Loucy (cell line): Measurements from ENCODE around the gene TICRR.

Experiments used
- H2AFZ ChIP-seq: fragments of 200-600 bp; sonication (generic); 2 replicates; pipeline ENCODE4 v1.6.0; 2016; ENCODE audit warnings: antibody characterized with exemption, mild to moderate bottlenecking, low read length, moderate library complexity
- H3F3A ChIP-seq: fragments of 200-600 bp; 2 replicates; pipeline ENCODE4 v1.6.0; 2016; ENCODE audit warnings: antibody characterized with exemption, low read depth, mild to moderate bottlenecking
- H3K27me3 ChIP-seq: fragments of 200-600 bp; sonication (generic); 2 replicates; pipeline ENCODE4 v1.6.1; 2014; ENCODE audit warnings: low read length, mild to moderate bottlenecking; ENCODE audit not compliant: insufficient read depth, poor library complexity, severe bottlenecking
- H3K36me3 ChIP-seq: fragments of 200-600 bp; sonication (generic); 2 replicates; pipeline ENCODE4 v1.6.1; 2016; ENCODE audit warnings: low read length; ENCODE audit not compliant: insufficient read depth
- H3K4me1 ChIP-seq: fragments of 200-600 bp; sonication (generic); 2 replicates; pipeline ENCODE4 v1.5.1; 2014; ENCODE audit warnings: low read length, mild to moderate bottlenecking; ENCODE audit not compliant: insufficient read depth, poor library complexity, severe bottlenecking
- H3K4me2 ChIP-seq: fragments of 200-600 bp; sonication (generic); 2 replicates; pipeline ENCODE4 v1.6.0; 2014; ENCODE audit warnings: antibody characterized with exemption, low read length, low read depth, mild to moderate bottlenecking; ENCODE audit not compliant: poor library complexity, severe bottlenecking
- H3K4me3 ChIP-seq: fragments of 200-600 bp; sonication (generic); 2 replicates; pipeline ENCODE4 v1.5.1; 2014; ENCODE audit warnings: low read length, mild to moderate bottlenecking, mixed read lengths; ENCODE audit not compliant: poor library complexity, severe bottlenecking
- H3K79me2 ChIP-seq: fragments of 200-600 bp; sonication (generic); 2 replicates; pipeline ENCODE4 v1.6.1; 2014; ENCODE audit warnings: low read length; ENCODE audit not compliant: insufficient read depth
- H3K9ac ChIP-seq: fragments of 200-600 bp; sonication (generic); 2 replicates; pipeline ENCODE4 v1.6.0; 2014; ENCODE audit warnings: mild to moderate bottlenecking, low read depth, low read length, moderate library complexity; ENCODE audit not compliant: poor library complexity, severe bottlenecking
- H3K9me2 ChIP-seq: fragments of 200-600 bp; sonication (generic); replicated peaks from 2 replicates; pipeline ENCODE4 v1.6.1; 2016; ENCODE audit warnings: low read depth, low read length, mixed read lengths
- H3K9me3 ChIP-seq: fragments of 200-600 bp; sonication (generic); 2 replicates; pipeline ENCODE4 v1.6.1; 2014; ENCODE audit warnings: mild to moderate bottlenecking, antibody characterized with exemption, low read length, low read depth; ENCODE audit not compliant: insufficient read depth
- H4K20me1 ChIP-seq: fragments of 200-600 bp; sonication (generic); 2 replicates; pipeline ENCODE4 v1.6.0; 2014; ENCODE audit warnings: antibody characterized with exemption, low read length, mild to moderate bottlenecking; ENCODE audit not compliant: insufficient read depth, poor library complexity, severe bottlenecking
- CTCF ChIP-seq: fragments of 200-600 bp; sonication (generic); conservative IDR thresholded peaks from 2 replicates; pipeline ENCODE4 v1.5.1; 2014; ENCODE audit warnings: mild to moderate bottlenecking, antibody characterized with exemption, low read length
- EZH2phosphoT487 ChIP-seq: fragments of 200-600 bp; IDR thresholded peaks from 2 replicates; pipeline ENCODE4 v1.6.1; 2018; ENCODE audit warnings: antibody characterized with exemption, mild to moderate bottlenecking, moderate library complexity, borderline replicate concordance

Gene TICRR

GRCh38 chr15:89642106-89642505 is 66.8 kb downstream of the TICRR start:
- Histone ChIP-seq H2AFZ (no peak overlapping the region), H3K4me1 (no peaks in the 10 kb centered on the region), H3K27me3 (no peaks in the 10 kb centered on the region), H3K79me2 (no peaks in the 10 kb centered on the region), H3K9me2 (no peaks in the 10 kb centered on the region), H3K36me3 (no peaks in the 10 kb centered on the region), H4K20me1 (no peaks in the 10 kb centered on the region), H3K4me2 (no peak overlapping the region), H3F3A (no peaks in the 10 kb centered on the region), H3K9ac (no peak overlapping the region), H3K9me3 (no peaks in the 10 kb centered on the region), H3K4me3 (no peak overlapping the region)
- TF ChIP-seq EZH2phosphoT487 (no peak), CTCF (no peak)

GRCh38 chr15:89645680-89646079 is 70.4 kb downstream of the TICRR start:
- no peaks in the 10 kb centered on the region for H3K36me3 ChIP-seq

GRCh38 chr15:89646416-89647141 is 71.3 kb downstream of the TICRR start:
- Histone ChIP-seq H3K36me3 (no peaks in the 10 kb centered on the region), H3K79me2 (no peaks in the 10 kb centered on the region), H3F3A (no peaks in the 10 kb centered on the region), H3K27me3 (no peaks in the 10 kb centered on the region), H4K20me1 (no peaks in the 10 kb centered on the region), H2AFZ (no peak overlapping the region), H3K9me2 (no peaks in the 10 kb centered on the region), H3K4me2 (no peak overlapping the region), H3K4me1 (no peaks in the 10 kb centered on the region), H3K9me3 (no peaks in the 10 kb centered on the region), H3K9ac (no peak overlapping the region), H3K4me3 (no peak overlapping the region)
- TF ChIP-seq EZH2phosphoT487 (no peak), CTCF (no peak)

More at GRCh38 chr15:89645680-89646079, 70.4 kb downstream of the TICRR start:
- H3K4me1 ChIP-seq = no peaks in the 10 kb centered on the region
- no peaks in the 10 kb centered on the region for H4K20me1 ChIP-seq
- no peak for TF ChIP-seq EZH2phosphoT487
- TF ChIP-seq CTCF = no peak
- H3K27me3 ChIP-seq = no peaks in the 10 kb centered on the region
- no peaks in the 10 kb centered on the region for H3K79me2 ChIP-seq
- no peak overlapping the region for H3K4me3 ChIP-seq
- no peak overlapping the region for H2AFZ ChIP-seq
- H3K4me2 ChIP-seq = no peak overlapping the region
- no peaks in the 10 kb centered on the region for H3F3A ChIP-seq
- H3K9me2 ChIP-seq = no peaks in the 10 kb centered on the region
- H3K9ac ChIP-seq = no peak overlapping the region
- no peaks in the 10 kb centered on the region for H3K9me3 ChIP-seq
